Endothelial cell (in vitro differentiated cells): ENCODE results near the gene HIPK1. TPM values are rescaled to one million over a fixed set of nuclear protein-coding genes. Genes with fewer than 3 reads are reported as not detected.
A peak's percentile ranks its signal among the peaks of the same experiment; 100 is the strongest.

Source experiments
- DNase-seq: peaks from one replicate; pipeline ENCODE4 v3.0.0; 2021; ENCODE audit warnings: low spot score
- H3K27ac Mint-ChIP-seq: one replicate; pipeline ENCODE4 v1.8.0; 2021; ENCODE audit warnings: mixed read lengths, inconsistent platforms; ENCODE audit not compliant: unreplicated experiment
- H3K27me3 Mint-ChIP-seq: one replicate; pipeline ENCODE4 v1.8.0; 2021; ENCODE audit warnings: mild to moderate bottlenecking, moderate library complexity, mixed read lengths, inconsistent platforms; ENCODE audit not compliant: unreplicated experiment
- H3K36me3 Mint-ChIP-seq: one replicate; pipeline ENCODE4 v1.8.0; 2021; ENCODE audit warnings: mild to moderate bottlenecking, low read depth, mixed read lengths, inconsistent platforms; ENCODE audit not compliant: unreplicated experiment
- H3K4me1 Mint-ChIP-seq: one replicate; pipeline ENCODE4 v1.8.0; 2021; ENCODE audit warnings: mild to moderate bottlenecking, mixed read lengths, inconsistent platforms; ENCODE audit not compliant: unreplicated experiment
- H3K4me3 Mint-ChIP-seq: one replicate; pipeline ENCODE4 v1.8.0; 2021; ENCODE audit warnings: mild to moderate bottlenecking, mixed read lengths, inconsistent platforms; ENCODE audit not compliant: unreplicated experiment
- H3K9me3 Mint-ChIP-seq: one replicate; pipeline ENCODE4 v1.8.0; 2021; ENCODE audit warnings: mixed read lengths, inconsistent platforms; ENCODE audit not compliant: unreplicated experiment
- CTCF ChIP-seq: fragments of 200-600 bp; sonication (generic); IDR thresholded peaks from one replicate; pipeline ENCODE4 v1.5.0; 2021; ENCODE audit warnings: antibody characterized with exemption; ENCODE audit not compliant: unreplicated experiment
- long read RNA-seq: library from polyadenylated mRNA; unstranded; transcript quantifications from one replicate; pipeline ENCODE4 v2.0.0, GENCODE V29; 2020; ENCODE audit not compliant: unreplicated experiment
- total RNA-seq: library from RNA; stranded (reverse); fragmentation: NEBNext Ultra II Directional; extraction: Animal tissue kit (Norgen Biotek cat#: 25700); gene quantifications from one replicate; pipeline ENCODE4 v1.2.1, GENCODE V29; 2021; ENCODE audit not compliant: unreplicated experiment

HIPK1 gene
- total RNA-seq = 56.6 TPM
- long read RNA-seq, partial matches to known transcripts = 0 of 2 reads
- long read RNA-seq, other reads (novel, unspliced or antisense) = 2 of 2 reads

- H3K27me3 Mint-ChIP-seq = peaks cover 19% of the 10 kb centered on the region
- peak within 1 kb of the TSS; percentile 98 for H3K27ac Mint-ChIP-seq
- no peaks in the 10 kb centered on the region for H3K9me3 Mint-ChIP-seq
- H3K4me1 Mint-ChIP-seq = peaks cover 38% of the 10 kb centered on the region
- H3K4me3 Mint-ChIP-seq = peak within 1 kb of the TSS; percentile 98
- peak; percentile 92 for DNase-seq
- TF ChIP-seq CTCF = no peak
- no peaks in the 10 kb centered on the region for H3K36me3 Mint-ChIP-seq
Measured at GRCh38 chr1:113928941-113929749, at the start of gene HIPK1. Gene HIPK1, plus strand, starts transcription at chr1:113929324.

- Mint-ChIP-seq H3K4me3 (no peak overlapping the region), H3K36me3 (no peaks in the 10 kb centered on the region), H3K4me1 (peaks cover 14% of the 10 kb centered on the region), H3K27me3 (no peaks in the 10 kb centered on the region), H3K27ac (no peak overlapping the region), H3K9me3 (no peaks in the 10 kb centered on the region)
- no peak for TF ChIP-seq CTCF
- no peak for DNase-seq
Measured at GRCh38 chr1:113879739-113880038, 49.4 kb upstream of the HIPK1 start.

GRCh38 chr1:113881661-113882060 lies 47.5 kb upstream of the HIPK1 start:
- DNase-seq = no peak
- Mint-ChIP-seq H3K36me3 (no peaks in the 10 kb centered on the region), H3K9me3 (no peaks in the 10 kb centered on the region), H3K4me3 (no peak overlapping the region), H3K4me1 (peaks cover 14% of the 10 kb centered on the region), H3K27me3 (no peaks in the 10 kb centered on the region), H3K27ac (no peak overlapping the region)
- no peak for TF ChIP-seq CTCF

- DNase-seq = no peak
- no peak overlapping the region for H3K4me3 Mint-ChIP-seq
- no peaks in the 10 kb centered on the region for H3K36me3 Mint-ChIP-seq
- H3K9me3 Mint-ChIP-seq = no peaks in the 10 kb centered on the region
- no peaks in the 10 kb centered on the region for H3K27me3 Mint-ChIP-seq
- H3K27ac Mint-ChIP-seq = no peak overlapping the region
- H3K4me1 Mint-ChIP-seq = peaks cover 4% of the 10 kb centered on the region
- TF ChIP-seq CTCF = no peak
Measured at GRCh38 chr1:113886417-113887401, 42.4 kb upstream of the HIPK1 start.
